IMR-90 (cell line): ENCODE data around the gene CYTH1. TPM values are rescaled to one million over a fixed set of nuclear protein-coding genes. Genes with fewer than 3 reads are reported as not detected.

Experiments used
- ATAC-seq: fragments of 200-7000 bp; cut with Tn5 transposase; 2 replicates; pipeline ENCODE4 v1.9.1; 2020; ENCODE audit warnings: low read depth, mild to moderate bottlenecking, moderate library complexity
- BruUV-seq: library from RNA; stranded (reverse); fragments of 400-500 nt; replicated peaks from 2 replicates; lab custom pipeline; 2021; lab: Mats Ljungman, UMichigan
- CTCF ChIA-PET: fragments of 300-600 bp; formaldehyde crosslinking; extraction: SDS; loops from one replicate; lab custom pipeline; 2021; ENCODE audit warnings: antibody characterized with exemption; lab: Yijun Ruan, JAX
- POLR2A ChIA-PET: fragments of 300-600 bp; sonication (Branson Sonifier 250); formaldehyde crosslinking; loops from one replicate; lab custom pipeline; 2022; ENCODE audit warnings: antibody characterized with exemption; ENCODE audit not compliant: unreplicated experiment; lab: Charles Lee
- DNase-seq: peaks from one replicate; pipeline ENCODE4 v3.0.0; 2013
- H2AFZ ChIP-seq: replicated peaks from 2 replicates; pipeline ENCODE3; 2013; ENCODE audit warnings: low read length, mild to moderate bottlenecking; ENCODE audit not compliant: poor library complexity
- H2AK5ac ChIP-seq: 2 replicates; pipeline ENCODE4 v1.6.1; 2013; ENCODE audit warnings: low read depth, low read length, inconsistent platforms
- H2AK9ac ChIP-seq: replicated peaks from 2 replicates; pipeline ENCODE3; 2013; ENCODE audit warnings: mild to moderate bottlenecking, low read depth, low read length, moderate library complexity; ENCODE audit not compliant: poor library complexity
- H2BK120ac ChIP-seq: 2 replicates; pipeline ENCODE4 v1.6.1; 2013; ENCODE audit warnings: low read depth, low read length, inconsistent platforms
- H2BK15ac ChIP-seq: 3 replicates; pipeline ENCODE4 v1.6.1; 2013; ENCODE audit warnings: low read depth, low read length, inconsistent platforms
- H2BK20ac ChIP-seq: 2 replicates; pipeline ENCODE4 v1.6.1; 2013; ENCODE audit warnings: low read depth, mild to moderate bottlenecking, inconsistent platforms, low read length, moderate library complexity
- H2BK5ac ChIP-seq: 2 replicates; pipeline ENCODE4 v1.6.1; 2013; ENCODE audit warnings: mild to moderate bottlenecking, low read depth, low read length, inconsistent platforms; ENCODE audit not compliant: poor library complexity, severe bottlenecking
- H3K14ac ChIP-seq: replicated peaks from 2 replicates; pipeline ENCODE4 v1.6.1; 2013; ENCODE audit warnings: low read depth, low read length, inconsistent platforms
- H3K18ac ChIP-seq: 2 replicates; pipeline ENCODE4 v1.6.1; 2013; ENCODE audit warnings: low read depth, low read length, control low read depth
- H3K23ac ChIP-seq: 2 replicates; pipeline ENCODE4 v1.6.1; 2013; ENCODE audit warnings: low read depth, low read length, inconsistent platforms
- H3K27ac ChIP-seq: 2 replicates; pipeline ENCODE4 v1.5.1; 2013; ENCODE audit warnings: mild to moderate bottlenecking, control low read depth, low read length; ENCODE audit not compliant: insufficient read depth
- H3K27me3 ChIP-seq: 2 replicates; pipeline ENCODE4 v1.6.1; 2013; ENCODE audit warnings: low read length; ENCODE audit not compliant: control insufficient read depth, insufficient read depth
- H3K36me3 ChIP-seq: 2 replicates; pipeline ENCODE4 v1.6.1; 2013; ENCODE audit warnings: low read length, mixed read lengths; ENCODE audit not compliant: control insufficient read depth, insufficient read depth
- H3K4ac ChIP-seq: 2 replicates; pipeline ENCODE4 v1.6.1; 2013; ENCODE audit warnings: low read depth, low read length, inconsistent platforms
- H3K4me1 ChIP-seq: 2 replicates; pipeline ENCODE4 v1.6.1; 2013; ENCODE audit warnings: low read length, mixed read lengths; ENCODE audit not compliant: control insufficient read depth, insufficient read depth
- H3K4me2 ChIP-seq: 2 replicates; pipeline ENCODE4 v1.6.1; 2013; ENCODE audit warnings: low read depth, mild to moderate bottlenecking, control low read depth, low read length, moderate library complexity
- H3K4me3 ChIP-seq: 2 replicates; pipeline ENCODE4 v1.5.1; 2013; ENCODE audit warnings: low read depth, mild to moderate bottlenecking, control low read depth, low read length, moderate library complexity; ENCODE audit not compliant: insufficient read depth
- H3K56ac ChIP-seq: 2 replicates; pipeline ENCODE4 v1.6.1; 2013; ENCODE audit warnings: low read length, inconsistent platforms; ENCODE audit not compliant: insufficient read depth; ENCODE audit errors: extremely low read depth
- H3K79me1 ChIP-seq, 2 experiments: 2 replicates each; pipeline ENCODE4 v1.6.1; 2013; ENCODE audit warnings: low read length in 2 of 2, inconsistent platforms in 1 of 2, low read depth in 1 of 2
- H3K9ac ChIP-seq: 2 replicates; pipeline ENCODE4 v1.6.1; 2013; ENCODE audit warnings: low read depth, low read length, control low read depth
- H3K9me1 ChIP-seq: 2 replicates; pipeline ENCODE4 v1.6.1; 2013; ENCODE audit warnings: low read length, inconsistent platforms; ENCODE audit not compliant: insufficient read depth
- H3K9me3 ChIP-seq: 2 replicates; pipeline ENCODE4 v1.6.1; 2013; ENCODE audit warnings: low read length; ENCODE audit not compliant: control insufficient read depth, insufficient read depth
- H4K20me1 ChIP-seq: 2 replicates; pipeline ENCODE4 v1.6.1; 2013; ENCODE audit warnings: low read length, inconsistent platforms; ENCODE audit not compliant: insufficient read depth
- H4K5ac ChIP-seq: 2 replicates; pipeline ENCODE4 v1.6.1; 2013; ENCODE audit warnings: mild to moderate bottlenecking, low read depth, low read length, control low read depth
- H4K8ac ChIP-seq, 2 experiments: 2 replicates each; pipeline ENCODE4 v1.6.1; 2013; ENCODE audit warnings: low read depth in 2 of 2, low read length in 2 of 2, control low read depth in 1 of 2, inconsistent platforms in 1 of 2
- H4K91ac ChIP-seq: 2 replicates; pipeline ENCODE4 v1.6.1; 2013; ENCODE audit warnings: low read depth, low read length, inconsistent platforms; ENCODE audit not compliant: insufficient read depth
- CHD1 ChIP-seq: IDR thresholded peaks from 2 replicates; pipeline ENCODE4 v1.6.1; 2012; ENCODE audit warnings: low read depth, low read length, improper control_type of control experiment
- NFE2L2 ChIP-seq: fragments of 150-350 bp; IDR thresholded peaks from 2 replicates; pipeline ENCODE4 v1.6.1; 2016; ENCODE audit warnings: low read depth, mild to moderate bottlenecking, low read length
- WGBS, 2 experiments: methylation state at CpG; one replicate each; pipeline versions ENCODE4 v1.1.5 to v1.1.7; 2013; ENCODE audit warnings: missing lambda C conversion rate in 2 of 2; ENCODE audit not compliant: insufficient read length in 1 of 2; ENCODE audit errors: extremely low coverage in 2 of 2; 5-methylcytosine and 5-hydroxymethylcytosine counted together
- dilution Hi-C: fragments of 300-500 bp; cut with HindIII; formaldehyde crosslinking; loops from one replicate; pipeline ENCODE4 v1.14.3; 2018; ENCODE audit warnings: low sequenced_read_pairs; ENCODE audit not compliant: unreplicated experiment
- in situ Hi-C: fragments of 300-500 bp; cut with MboI; formaldehyde crosslinking; loops from 3 replicates; pipeline ENCODE4 v1.14.3; 2019; ENCODE audit warnings: low sequenced_read_pairs, inconsistent platforms, mixed read lengths
- intact Hi-C: fragments of 100-400 bp; cut with micrococcal nuclease; formaldehyde crosslinking; loops from 2 replicates; pipeline ENCODE4 v1.10.0; 2022
- polyA plus RNA-seq, 3 experiments: library from polyadenylated mRNA; depleted of rRNA; stranded (reverse); fragments of >200 nt; gene quantifications; 2 replicates each; pipeline ENCODE4 v1.2.3, GENCODE V29; 2012; ENCODE audit warnings: low replicate concordance in 1 of 3
- total RNA-seq: library from RNA; depleted of rRNA; stranded (reverse); fragments of >200 nt; gene quantifications from 2 replicates; pipeline ENCODE4 v1.2.3, GENCODE V29; 2012

The CYTH1 gene
- total and polyA plus RNA-seq, 2 of the 4 experiments (the other 2 are of a cell fraction) = 7.9 to 12.4 TPM

GRCh38 chr17:78710607-78711006 lies 71.5 kb downstream of the CYTH1 start:
- CTCF ChIA-PET = interaction anchor here (1.0 to 1.7 kb wide), 2 partner anchors 22 to 213 kb away, joined by 3 to 8 read pairs; no protein-coding TSS in a partner anchor
- Histone ChIP-seq H2BK20ac (no peak overlapping the region), H3K9me3 (no peaks in the 10 kb centered on the region), H3K9ac (no peak overlapping the region), H3K36me3 (0 out of 2 replicates have a peak, but pooled peaks cover 2% of the 10 kb centered on the region), H3K27ac (no peak overlapping the region), H3K14ac (no peak overlapping the region), H4K91ac (no peak overlapping the region), H4K8ac (no peak overlapping the region), H3K9me1 (no peaks in the 10 kb centered on the region; the same call in 1 of the 2 replicates), H3K4ac (no peak overlapping the region), H3K4me3 (no peak overlapping the region), H3K79me1 (peaks cover 18 to 19% of the 10 kb centered on the region in 2 experiments), H2AFZ (no peak overlapping the region), H2BK120ac (no peak overlapping the region), H3K56ac (no peak overlapping the region), H2AK9ac (no peak overlapping the region), H3K23ac (no peak overlapping the region), H4K5ac (no peak overlapping the region), H3K27me3 (no peaks in the 10 kb centered on the region), H2AK5ac (no peak overlapping the region), H3K4me1 (peaks cover 4% of the 10 kb centered on the region; the same call in 1 of the 2 replicates), H2BK15ac (no peak overlapping the region), H2BK5ac (no peak overlapping the region), H3K4me2 (no peak overlapping the region), H4K20me1 (peaks cover 9% of the 10 kb centered on the region; the same call in 1 of the 2 replicates), H3K18ac (no peak overlapping the region)
- POLR2A ChIA-PET = no interaction called here
- TF ChIP-seq NFE2L2 (no peak), CHD1 (no peak)
- DNase-seq (no peak), ATAC-seq (no peak)
- intact Hi-C loops = no loop called here
- dilution Hi-C loops = no loop called here
- in situ Hi-C loops = no loop called here
- WGBS, 2 experiments = 100% methylated on average over 2 of the region's 4 CpGs; no CpG with 5 or more reads in 1 of the 2 experiments
- no TSS peak for BruUV-seq
